ENCODE data around the gene TMTC2.

DNA sequence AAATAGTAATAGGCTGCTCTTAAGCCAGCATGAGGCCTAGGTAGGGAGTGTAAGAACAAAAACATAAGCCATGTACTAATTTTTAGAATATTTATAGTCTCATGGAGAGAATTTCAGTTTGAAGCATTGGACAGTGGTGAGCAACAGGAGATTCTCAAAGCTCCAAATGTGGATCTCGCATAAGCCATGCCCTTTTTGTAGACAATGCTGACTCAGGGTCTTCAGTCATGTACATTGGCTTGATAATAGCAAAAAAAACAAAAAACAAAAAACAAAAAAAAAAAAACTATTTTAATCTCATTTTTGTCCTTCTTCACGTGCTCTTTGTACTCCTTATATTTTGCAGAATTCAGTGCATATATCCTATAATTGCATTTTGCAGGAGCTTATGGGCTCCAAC lies 402.9 kb downstream of the TMTC2 start:
- no peak for TF ChIP-seq POLR2AphosphoS5 (IDR thresholded peaks at IDR 0.05; ENCODE audit: borderline replicate concordance, low read depth, low read length)
- no peak for TF ChIP-seq FOXP2 (optimal IDR thresholded peaks at IDR 0.05; ENCODE audit: control extremely low read depth, extremely low read length, insufficient read depth)

Measured in SK-N-MC (cell line).